Parathyroid adenoma (tissue), 2 donors: ENCODE measurements around the gene TRAF3.

Experiments used
- H2AFZ ChIP-seq: fragments of 300-600 bp; sonication (generic); one replicate; pipeline ENCODE4 v1.7.0; 2017; ENCODE audit warnings: antibody characterized with exemption, mild to moderate bottlenecking
- H3K27ac ChIP-seq: fragments of 300-600 bp; sonication (generic); one replicate; pipeline ENCODE4 v1.7.0; 2017
- H3K27me3 ChIP-seq: fragments of 300-600 bp; sonication (generic); one replicate; pipeline ENCODE4 v1.7.0; 2017; ENCODE audit warnings: low read length; ENCODE audit not compliant: control insufficient read depth, insufficient read depth
- H3K36me3 ChIP-seq: fragments of 300-600 bp; sonication (generic); one replicate; pipeline ENCODE4 v1.7.0; 2017; ENCODE audit warnings: low read length; ENCODE audit not compliant: control insufficient read depth, insufficient read depth
- H3K4me1 ChIP-seq: fragments of 300-600 bp; sonication (generic); one replicate; pipeline ENCODE4 v1.7.0; 2017; ENCODE audit warnings: control low read depth
- H3K4me2 ChIP-seq: fragments of 300-600 bp; sonication (generic); one replicate; pipeline ENCODE4 v1.7.0; 2017; ENCODE audit warnings: low read length
- H3K4me3 ChIP-seq: fragments of 300-600 bp; sonication (generic); one replicate; pipeline ENCODE4 v1.7.0; 2017; ENCODE audit warnings: low read depth, low read length
- H3K79me2 ChIP-seq: fragments of 300-600 bp; sonication (generic); one replicate; pipeline ENCODE4 v1.7.0; 2017; ENCODE audit warnings: control low read depth
- H3K9ac ChIP-seq: fragments of 300-600 bp; sonication (generic); one replicate; pipeline ENCODE4 v1.7.0; 2017; ENCODE audit warnings: mild to moderate bottlenecking
- H3K9me3 ChIP-seq: fragments of 300-600 bp; sonication (generic); one replicate; pipeline ENCODE4 v1.7.0; 2017; ENCODE audit warnings: low read length; ENCODE audit not compliant: control insufficient read depth
- CTCF ChIP-seq: fragments of 300-600 bp; sonication (generic); IDR thresholded peaks from one replicate; pipeline ENCODE4 v1.7.0; 2017; ENCODE audit warnings: antibody characterized with exemption, mild to moderate bottlenecking
- donor health status: primary hyperparathyroidism.

Gene TRAF3

GRCh38 chr14:102802834-102803523, 25.7 kb downstream of the TRAF3 start:
- peaks cover 13% of the 10 kb centered on the region for H3K79me2 ChIP-seq
- no peaks in the 10 kb centered on the region for H3K4me1 ChIP-seq
- H3K9ac ChIP-seq, result no peak overlapping the region
- no peak overlapping the region for H2AFZ ChIP-seq
- H3K4me2 ChIP-seq, result no peak overlapping the region
- no peak overlapping the region for H3K4me3 ChIP-seq
- H3K36me3 ChIP-seq, result no peaks in the 10 kb centered on the region
- H3K27me3 ChIP-seq, result no peaks in the 10 kb centered on the region
- H3K9me3 ChIP-seq, result no peaks in the 10 kb centered on the region
- TF ChIP-seq CTCF, result no peak
- H3K27ac ChIP-seq, result no peak overlapping the region

- Histone ChIP-seq H3K9ac (no peak overlapping the region), H3K4me2 (no peak overlapping the region), H3K79me2 (peaks cover 7% of the 10 kb centered on the region), H3K4me1 (no peaks in the 10 kb centered on the region), H3K9me3 (no peaks in the 10 kb centered on the region), H2AFZ (no peak overlapping the region), H3K4me3 (no peak overlapping the region), H3K27ac (no peak overlapping the region), H3K27me3 (no peaks in the 10 kb centered on the region), H3K36me3 (no peaks in the 10 kb centered on the region)
- no peak for TF ChIP-seq CTCF
Observed at GRCh38 chr14:102804858-102805257, 27.6 kb downstream of the TRAF3 start.

GRCh38 chr14:102805371-102805891, 28.2 kb downstream of the TRAF3 start:
- Histone ChIP-seq H3K27ac (no peak overlapping the region), H2AFZ (no peak overlapping the region), H3K9me3 (no peaks in the 10 kb centered on the region), H3K27me3 (no peaks in the 10 kb centered on the region), H3K4me3 (no peak overlapping the region), H3K9ac (no peak overlapping the region), H3K4me1 (peaks cover 2% of the 10 kb centered on the region), H3K4me2 (no peak overlapping the region), H3K36me3 (no peaks in the 10 kb centered on the region), H3K79me2 (peaks cover 7% of the 10 kb centered on the region)
- no peak for TF ChIP-seq CTCF

GRCh38 chr14:102805941-102806340, 28.7 kb downstream of the TRAF3 start:
- Histone ChIP-seq H3K27ac (no peak overlapping the region), H3K79me2 (peaks cover 7% of the 10 kb centered on the region), H2AFZ (no peak overlapping the region), H3K4me1 (peaks cover 5% of the 10 kb centered on the region), H3K27me3 (no peaks in the 10 kb centered on the region), H3K9ac (no peak overlapping the region), H3K9me3 (no peaks in the 10 kb centered on the region), H3K4me2 (no peak overlapping the region), H3K36me3 (no peaks in the 10 kb centered on the region), H3K4me3 (no peak overlapping the region)
- no peak for TF ChIP-seq CTCF

GRCh38 chr14:102806447-102806846, 29.2 kb downstream of the TRAF3 start:
- H3K4me2 ChIP-seq, result no peak overlapping the region
- no peaks in the 10 kb centered on the region for H3K36me3 ChIP-seq
- no peak overlapping the region for H3K9ac ChIP-seq
- H3K27ac ChIP-seq, result no peak overlapping the region
- no peak for TF ChIP-seq CTCF
- peaks cover 7% of the 10 kb centered on the region for H3K79me2 ChIP-seq
- no peak overlapping the region for H3K4me3 ChIP-seq
- H3K4me1 ChIP-seq, result peaks cover 5% of the 10 kb centered on the region
- H2AFZ ChIP-seq, result no peak overlapping the region
- no peaks in the 10 kb centered on the region for H3K9me3 ChIP-seq
- no peaks in the 10 kb centered on the region for H3K27me3 ChIP-seq
